Dendritic cell treated with granulocyte-macrophage colony-stimulating factor and Interleukin-4, amounts not matched to agents 40 ng/mL and 50 ng/mL, for 4 days (primary cell): ENCODE measurements around the gene HDAC7.
A peak's percentile ranks its signal among the peaks of the same experiment; 100 is the strongest.

Source experiments
- H3K27ac Mint-ChIP-seq: one replicate; pipeline ENCODE4 v1.8.0; 2022; ENCODE audit warnings: mild to moderate bottlenecking, mixed read lengths
- H3K27me3 Mint-ChIP-seq: one replicate; pipeline ENCODE4 v1.8.0; 2022; ENCODE audit warnings: mild to moderate bottlenecking, mixed read lengths
- H3K36me3 Mint-ChIP-seq: one replicate; pipeline ENCODE4 v1.8.0; 2022; ENCODE audit warnings: low read depth, mixed read lengths
- H3K4me1 Mint-ChIP-seq: one replicate; pipeline ENCODE4 v1.8.0; 2022; ENCODE audit warnings: low read depth, mixed read lengths
- H3K4me3 Mint-ChIP-seq: one replicate; pipeline ENCODE4 v1.8.0; 2022; ENCODE audit warnings: mild to moderate bottlenecking, moderate library complexity, mixed read lengths
- H3K9me3 Mint-ChIP-seq: one replicate; pipeline ENCODE4 v1.8.0; 2022; ENCODE audit warnings: mixed read lengths
- intact Hi-C: fragments of 100-400 bp; cut with micrococcal nuclease; formaldehyde crosslinking; loops from one replicate; pipeline ENCODE4 v1.15.0; 2022

Gene HDAC7

GRCh38 chr12:47741340-47741703 is 78.4 kb downstream of the HDAC7 start:
- Mint-ChIP-seq H3K9me3 (no peaks in the 10 kb centered on the region), H3K4me3 (no peak overlapping the region), H3K27ac (peak overlapping the region; percentile 62), H3K4me1 (peaks cover 43% of the 10 kb centered on the region), H3K36me3 (no peaks in the 10 kb centered on the region), H3K27me3 (peaks cover 41% of the 10 kb centered on the region)
- intact Hi-C loops = no loop called here

- intact Hi-C loops = no loop called here
- Mint-ChIP-seq H3K9me3 (no peaks in the 10 kb centered on the region), H3K4me1 (peaks cover 48% of the 10 kb centered on the region), H3K4me3 (no peak overlapping the region), H3K27me3 (peaks cover 38% of the 10 kb centered on the region), H3K36me3 (no peaks in the 10 kb centered on the region), H3K27ac (peak overlapping the region; percentile 62)
Measured at GRCh38 chr12:47740606-47741339, 78.9 kb downstream of the HDAC7 start.

DNA sequence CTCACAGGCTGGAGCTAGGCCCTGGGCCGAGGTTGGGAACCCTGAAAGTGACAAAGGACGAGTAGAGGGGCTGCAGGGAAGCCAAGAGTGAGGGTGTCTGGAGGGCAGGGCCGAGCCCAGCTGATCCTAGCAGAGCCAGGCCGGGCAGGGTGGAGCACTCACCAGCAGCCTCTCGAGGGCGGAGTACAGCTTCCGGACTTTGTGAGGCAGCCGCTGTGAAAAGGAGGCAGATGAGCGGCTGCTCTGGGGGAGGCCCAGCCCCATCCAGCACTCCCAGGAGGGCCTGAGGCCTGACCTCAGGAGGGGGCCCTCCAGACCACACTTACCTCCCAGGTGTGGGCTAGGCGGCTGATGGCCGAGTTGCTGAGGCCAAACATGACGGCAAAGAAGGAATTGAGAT is 79.7 kb downstream of the HDAC7 start:
- intact Hi-C loops = no loop called here
- Mint-ChIP-seq H3K9me3 (no peaks in the 10 kb centered on the region), H3K36me3 (no peaks in the 10 kb centered on the region), H3K27ac (peak overlapping the region; percentile 62), H3K4me3 (peak overlapping the region; percentile 24), H3K27me3 (peaks cover 32% of the 10 kb centered on the region), H3K4me1 (peaks cover 56% of the 10 kb centered on the region)

DNA sequence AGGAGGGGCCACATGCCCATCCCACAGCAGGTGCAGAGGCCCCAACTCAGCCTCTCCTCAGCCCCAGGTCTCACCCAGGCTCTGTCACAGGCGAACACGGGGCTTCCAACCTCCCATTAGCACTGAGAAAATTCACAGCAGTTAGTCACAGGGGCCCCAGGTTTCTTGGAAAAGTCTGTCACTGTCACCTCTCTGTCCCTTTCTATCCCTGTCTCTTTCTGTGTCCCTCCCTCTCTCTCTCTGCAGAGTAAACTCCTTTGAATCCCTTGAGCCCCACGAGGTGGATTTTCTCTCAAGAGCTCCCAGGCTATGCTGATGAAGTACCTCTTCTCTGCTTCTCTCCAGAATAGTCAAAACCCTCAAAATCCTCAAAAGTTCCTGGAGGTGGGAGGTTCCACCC is 80.4 kb downstream of the HDAC7 start:
- Mint-ChIP-seq H3K9me3 (no peaks in the 10 kb centered on the region), H3K36me3 (no peaks in the 10 kb centered on the region), H3K4me1 (peaks cover 61% of the 10 kb centered on the region), H3K27me3 (peaks cover 26% of the 10 kb centered on the region), H3K27ac (peak overlapping the region; percentile 62), H3K4me3 (no peak overlapping the region)
- intact Hi-C loops = no loop called here

DNA sequence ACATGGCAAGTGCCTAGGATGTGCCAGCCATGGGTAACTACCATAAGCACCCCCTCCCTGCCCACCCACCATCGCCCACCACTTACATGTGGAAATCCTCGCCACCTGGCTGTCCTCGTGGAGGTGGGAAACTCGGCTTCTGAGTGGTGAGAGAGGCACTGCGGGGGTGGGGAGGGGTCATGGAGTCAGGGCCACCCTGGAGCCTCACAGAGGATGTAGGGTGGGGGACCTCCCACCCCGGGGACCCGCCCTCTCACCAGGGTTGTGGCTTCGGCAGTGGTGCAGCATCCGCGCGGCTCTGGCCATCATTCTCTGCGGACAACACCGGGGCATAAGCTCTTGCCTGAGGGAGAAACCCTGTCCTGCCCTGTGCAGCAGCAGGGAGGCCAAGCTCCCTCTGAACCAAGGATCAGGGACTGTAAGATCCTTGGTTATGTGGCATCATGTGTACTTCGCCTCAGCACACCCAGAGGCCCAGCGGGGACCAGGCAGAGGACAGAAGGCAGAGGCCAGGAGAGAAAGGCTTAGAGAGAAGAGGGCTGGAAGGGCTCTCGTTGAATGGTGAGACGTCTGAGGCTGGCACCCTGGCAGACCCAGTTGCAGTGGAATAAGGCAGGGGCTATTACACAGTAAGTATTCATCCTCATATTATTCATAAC is 81.6 kb downstream of the HDAC7 start:
- Mint-ChIP-seq H3K4me1 (peaks cover 58% of the 10 kb centered on the region), H3K27me3 (peaks cover 18% of the 10 kb centered on the region), H3K9me3 (no peaks in the 10 kb centered on the region), H3K36me3 (no peaks in the 10 kb centered on the region), H3K4me3 (no peak overlapping the region), H3K27ac (no peak overlapping the region)
- intact Hi-C loops = no loop called here

- intact Hi-C loops = no loop called here
- Mint-ChIP-seq H3K36me3 (no peaks in the 10 kb centered on the region), H3K4me3 (no peak overlapping the region), H3K9me3 (no peaks in the 10 kb centered on the region), H3K4me1 (peaks cover 68% of the 10 kb centered on the region), H3K27me3 (peaks cover 18% of the 10 kb centered on the region), H3K27ac (peak overlapping the region; percentile 43)
Measured at GRCh38 chr12:47736877-47737676, 82.6 kb downstream of the HDAC7 start.

DNA sequence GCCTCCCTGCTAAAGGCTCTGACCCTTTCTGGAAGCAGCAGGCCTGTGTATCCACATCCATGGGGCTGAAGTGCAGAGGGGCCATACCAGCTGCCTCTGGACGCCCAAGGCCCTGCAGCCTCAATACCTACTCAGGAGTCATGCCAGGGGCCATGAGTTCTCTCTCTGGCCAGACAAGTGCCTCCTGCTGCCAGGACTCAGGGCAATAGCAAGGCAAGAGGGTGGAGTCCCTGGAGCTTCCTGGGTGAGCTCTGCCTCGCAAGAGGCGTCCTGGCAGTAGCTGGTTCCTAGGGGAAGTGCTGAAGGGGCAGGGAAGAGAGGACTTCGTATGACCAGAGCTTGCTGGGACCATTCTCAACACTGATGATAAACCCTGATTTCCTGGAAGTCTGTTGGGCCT is 83.5 kb downstream of the HDAC7 start:
- no peaks in the 10 kb centered on the region for H3K9me3 Mint-ChIP-seq
- H3K27ac Mint-ChIP-seq = peak overlapping the region; percentile 35
- peaks cover 17% of the 10 kb centered on the region for H3K27me3 Mint-ChIP-seq
- H3K4me1 Mint-ChIP-seq = peaks cover 66% of the 10 kb centered on the region
- intact Hi-C loops = no loop called here
- H3K4me3 Mint-ChIP-seq = no peak overlapping the region
- H3K36me3 Mint-ChIP-seq = no peaks in the 10 kb centered on the region

- intact Hi-C loops = no loop called here
- Mint-ChIP-seq H3K27me3 (peaks cover 16% of the 10 kb centered on the region), H3K4me3 (no peak overlapping the region), H3K9me3 (no peaks in the 10 kb centered on the region), H3K36me3 (no peaks in the 10 kb centered on the region), H3K27ac (peak overlapping the region; percentile 35), H3K4me1 (peaks cover 60% of the 10 kb centered on the region)
Measured at GRCh38 chr12:47735649-47736048, 84.1 kb downstream of the HDAC7 start.

GRCh38 chr12:47734725-47735480 is 84.8 kb downstream of the HDAC7 start:
- Mint-ChIP-seq H3K4me3 (no peak overlapping the region), H3K9me3 (no peaks in the 10 kb centered on the region), H3K27me3 (peaks cover 11% of the 10 kb centered on the region), H3K36me3 (no peaks in the 10 kb centered on the region), H3K4me1 (peaks cover 52% of the 10 kb centered on the region), H3K27ac (peak overlapping the region; percentile 75)
- intact Hi-C loops = no loop called here

- H3K4me1 Mint-ChIP-seq = peaks cover 45% of the 10 kb centered on the region
- H3K27me3 Mint-ChIP-seq = peaks cover 2% of the 10 kb centered on the region
- H3K36me3 Mint-ChIP-seq = peaks cover 8% of the 10 kb centered on the region
- no peak overlapping the region for H3K4me3 Mint-ChIP-seq
- intact Hi-C loops = no loop called here
- H3K27ac Mint-ChIP-seq = peak overlapping the region; percentile 26
- H3K9me3 Mint-ChIP-seq = no peaks in the 10 kb centered on the region
Measured at GRCh38 chr12:47733142-47733541, 86.6 kb downstream of the HDAC7 start.
